ENCODE results near the gene BNIP5.

BNIP5 gene

DNA sequence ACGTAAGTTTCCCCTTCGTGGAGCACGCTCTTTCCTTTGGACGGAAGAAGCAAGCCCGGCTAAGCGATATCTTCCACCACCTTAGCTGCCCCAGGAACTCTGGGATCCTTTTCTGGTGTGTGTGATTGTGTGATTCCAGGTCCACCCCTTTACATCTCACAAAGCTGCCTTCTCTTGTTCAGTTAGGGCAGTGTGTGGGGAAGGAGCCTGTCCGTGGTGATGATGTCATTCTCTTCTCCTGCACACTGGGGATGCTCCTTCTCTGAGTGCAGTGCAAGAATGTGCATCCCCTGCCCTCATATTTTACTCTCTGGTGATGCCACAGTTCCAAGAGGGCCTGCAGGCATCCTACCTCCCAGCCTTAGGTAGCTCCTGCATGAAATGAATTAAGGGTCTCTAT lies 30.3 kb downstream of the BNIP5 start:
- no peak for ATAC-seq
- TF ChIP-seq GLIS3 (CRISPR knock-in tag; IDR thresholded peaks at IDR 0.05) (no peak), CSDC2 (CRISPR knock-in tag; IDR thresholded peaks at IDR 0.05) (no peak)
- TF ChIP-seq, protein P1, sequence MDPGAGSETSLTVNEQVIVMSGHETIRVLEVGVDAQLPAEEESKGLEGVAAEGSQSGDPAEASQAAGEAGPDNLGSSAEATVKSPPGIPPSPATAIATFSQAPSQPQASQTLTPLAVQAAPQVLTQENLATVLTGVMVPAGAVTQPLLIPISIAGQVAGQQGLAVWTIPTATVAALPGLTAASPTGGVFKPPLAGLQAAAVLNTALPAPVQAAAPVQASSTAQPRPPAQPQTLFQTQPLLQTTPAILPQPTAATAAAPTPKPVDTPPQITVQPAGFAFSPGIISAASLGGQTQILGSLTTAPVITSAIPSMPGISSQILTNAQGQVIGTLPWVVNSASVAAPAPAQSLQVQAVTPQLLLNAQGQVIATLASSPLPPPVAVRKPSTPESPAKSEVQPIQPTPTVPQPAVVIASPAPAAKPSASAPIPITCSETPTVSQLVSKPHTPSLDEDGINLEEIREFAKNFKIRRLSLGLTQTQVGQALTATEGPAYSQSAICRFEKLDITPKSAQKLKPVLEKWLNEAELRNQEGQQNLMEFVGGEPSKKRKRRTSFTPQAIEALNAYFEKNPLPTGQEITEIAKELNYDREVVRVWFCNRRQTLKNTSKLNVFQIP (CRISPR knock-in tag; IDR thresholded peaks at IDR 0.05; ENCODE audit: borderline replicate concordance, low read depth), result no peak
- TF ChIP-seq, protein P2, sequence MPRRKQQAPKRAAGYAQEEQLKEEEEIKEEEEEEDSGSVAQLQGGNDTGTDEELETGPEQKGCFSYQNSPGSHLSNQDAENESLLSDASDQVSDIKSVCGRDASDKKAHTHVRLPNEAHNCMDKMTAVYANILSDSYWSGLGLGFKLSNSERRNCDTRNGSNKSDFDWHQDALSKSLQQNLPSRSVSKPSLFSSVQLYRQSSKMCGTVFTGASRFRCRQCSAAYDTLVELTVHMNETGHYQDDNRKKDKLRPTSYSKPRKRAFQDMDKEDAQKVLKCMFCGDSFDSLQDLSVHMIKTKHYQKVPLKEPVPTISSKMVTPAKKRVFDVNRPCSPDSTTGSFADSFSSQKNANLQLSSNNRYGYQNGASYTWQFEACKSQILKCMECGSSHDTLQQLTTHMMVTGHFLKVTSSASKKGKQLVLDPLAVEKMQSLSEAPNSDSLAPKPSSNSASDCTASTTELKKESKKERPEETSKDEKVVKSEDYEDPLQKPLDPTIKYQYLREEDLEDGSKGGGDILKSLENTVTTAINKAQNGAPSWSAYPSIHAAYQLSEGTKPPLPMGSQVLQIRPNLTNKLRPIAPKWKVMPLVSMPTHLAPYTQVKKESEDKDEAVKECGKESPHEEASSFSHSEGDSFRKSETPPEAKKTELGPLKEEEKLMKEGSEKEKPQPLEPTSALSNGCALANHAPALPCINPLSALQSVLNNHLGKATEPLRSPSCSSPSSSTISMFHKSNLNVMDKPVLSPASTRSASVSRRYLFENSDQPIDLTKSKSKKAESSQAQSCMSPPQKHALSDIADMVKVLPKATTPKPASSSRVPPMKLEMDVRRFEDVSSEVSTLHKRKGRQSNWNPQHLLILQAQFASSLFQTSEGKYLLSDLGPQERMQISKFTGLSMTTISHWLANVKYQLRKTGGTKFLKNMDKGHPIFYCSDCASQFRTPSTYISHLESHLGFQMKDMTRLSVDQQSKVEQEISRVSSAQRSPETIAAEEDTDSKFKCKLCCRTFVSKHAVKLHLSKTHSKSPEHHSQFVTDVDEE (CRISPR knock-in tag; IDR thresholded peaks at IDR 0.05), result no peak
- TF ChIP-seq, protein P3, sequence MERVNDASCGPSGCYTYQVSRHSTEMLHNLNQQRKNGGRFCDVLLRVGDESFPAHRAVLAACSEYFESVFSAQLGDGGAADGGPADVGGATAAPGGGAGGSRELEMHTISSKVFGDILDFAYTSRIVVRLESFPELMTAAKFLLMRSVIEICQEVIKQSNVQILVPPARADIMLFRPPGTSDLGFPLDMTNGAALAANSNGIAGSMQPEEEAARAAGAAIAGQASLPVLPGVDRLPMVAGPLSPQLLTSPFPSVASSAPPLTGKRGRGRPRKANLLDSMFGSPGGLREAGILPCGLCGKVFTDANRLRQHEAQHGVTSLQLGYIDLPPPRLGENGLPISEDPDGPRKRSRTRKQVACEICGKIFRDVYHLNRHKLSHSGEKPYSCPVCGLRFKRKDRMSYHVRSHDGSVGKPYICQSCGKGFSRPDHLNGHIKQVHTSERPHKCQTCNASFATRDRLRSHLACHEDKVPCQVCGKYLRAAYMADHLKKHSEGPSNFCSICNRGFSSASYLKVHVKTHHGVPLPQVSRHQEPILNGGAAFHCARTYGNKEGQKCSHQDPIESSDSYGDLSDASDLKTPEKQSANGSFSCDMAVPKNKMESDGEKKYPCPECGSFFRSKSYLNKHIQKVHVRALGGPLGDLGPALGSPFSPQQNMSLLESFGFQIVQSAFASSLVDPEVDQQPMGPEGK (CRISPR knock-in tag; IDR thresholded peaks at IDR 0.05; ENCODE audit: borderline replicate concordance), result no peak

DNA sequence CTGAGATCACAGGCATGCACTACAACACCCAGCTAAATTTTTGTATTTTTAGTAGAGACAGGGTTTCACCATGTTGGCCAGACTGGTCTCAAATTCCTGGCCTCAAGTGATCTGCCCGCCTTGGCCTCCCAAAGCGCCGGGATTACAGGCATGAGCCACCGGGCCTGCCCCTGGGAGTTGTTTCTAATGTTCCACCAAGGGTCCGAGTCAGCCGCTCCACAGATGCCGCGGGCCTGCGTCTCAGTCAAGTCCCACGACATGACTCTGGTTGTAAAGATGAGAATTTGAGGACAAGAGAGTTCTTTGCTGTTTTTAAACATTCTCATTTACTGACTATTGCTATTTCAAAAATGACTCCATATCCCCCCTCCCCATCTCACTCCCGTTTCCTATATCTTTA lies 30.8 kb downstream of the BNIP5 start:
- no peak for ATAC-seq
- TF ChIP-seq ZNF565 (CRISPR knock-in tag; conservative IDR thresholded peaks at IDR 0.05; ENCODE audit: low read depth) (no peak), TOX (CRISPR knock-in tag; IDR thresholded peaks at IDR 0.05; ENCODE audit: borderline replicate concordance) (no peak), CSDC2 (CRISPR knock-in tag; IDR thresholded peaks at IDR 0.05) (no peak), RARB (CRISPR knock-in tag; IDR thresholded peaks at IDR 0.05) (no peak), SNAI2 (CRISPR knock-in tag; IDR thresholded peaks at IDR 0.05) (no peak), ISL1 (CRISPR knock-in tag; IDR thresholded peaks at IDR 0.05) (no peak), PPARA (CRISPR knock-in tag; IDR thresholded peaks at IDR 0.05; ENCODE audit: borderline replicate concordance) (no peak), ZNF8 (CRISPR knock-in tag; IDR thresholded peaks at IDR 0.05) (no peak), GLIS3 (CRISPR knock-in tag; IDR thresholded peaks at IDR 0.05) (no peak), ZFP30 (CRISPR knock-in tag; IDR thresholded peaks at IDR 0.05) (no peak), ZFP3 (CRISPR knock-in tag; IDR thresholded peaks at IDR 0.05) (no peak), ZC3H10 (CRISPR knock-in tag; IDR thresholded peaks at IDR 0.05) (no peak), OSR1 (CRISPR knock-in tag; IDR thresholded peaks at IDR 0.05) (no peak), TCF4 (CRISPR knock-in tag; IDR thresholded peaks at IDR 0.05; ENCODE audit: borderline replicate concordance) (no peak), ARNTL (CRISPR knock-in tag; IDR thresholded peaks at IDR 0.05; ENCODE audit: borderline replicate concordance, low read depth) (no peak)
- TF ChIP-seq, protein P4, sequence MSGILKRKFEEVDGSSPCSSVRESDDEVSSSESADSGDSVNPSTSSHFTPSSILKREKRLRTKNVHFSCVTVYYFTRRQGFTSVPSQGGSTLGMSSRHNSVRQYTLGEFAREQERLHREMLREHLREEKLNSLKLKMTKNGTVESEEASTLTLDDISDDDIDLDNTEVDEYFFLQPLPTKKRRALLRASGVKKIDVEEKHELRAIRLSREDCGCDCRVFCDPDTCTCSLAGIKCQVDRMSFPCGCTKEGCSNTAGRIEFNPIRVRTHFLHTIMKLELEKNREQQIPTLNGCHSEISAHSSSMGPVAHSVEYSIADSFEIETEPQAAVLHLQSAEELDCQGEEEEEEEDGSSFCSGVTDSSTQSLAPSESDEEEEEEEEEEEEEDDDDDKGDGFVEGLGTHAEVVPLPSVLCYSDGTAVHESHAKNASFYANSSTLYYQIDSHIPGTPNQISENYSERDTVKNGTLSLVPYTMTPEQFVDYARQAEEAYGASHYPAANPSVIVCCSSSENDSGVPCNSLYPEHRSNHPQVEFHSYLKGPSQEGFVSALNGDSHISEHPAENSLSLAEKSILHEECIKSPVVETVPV (CRISPR knock-in tag; IDR thresholded peaks at IDR 0.05), result no peak
- TF ChIP-seq, protein P5, sequence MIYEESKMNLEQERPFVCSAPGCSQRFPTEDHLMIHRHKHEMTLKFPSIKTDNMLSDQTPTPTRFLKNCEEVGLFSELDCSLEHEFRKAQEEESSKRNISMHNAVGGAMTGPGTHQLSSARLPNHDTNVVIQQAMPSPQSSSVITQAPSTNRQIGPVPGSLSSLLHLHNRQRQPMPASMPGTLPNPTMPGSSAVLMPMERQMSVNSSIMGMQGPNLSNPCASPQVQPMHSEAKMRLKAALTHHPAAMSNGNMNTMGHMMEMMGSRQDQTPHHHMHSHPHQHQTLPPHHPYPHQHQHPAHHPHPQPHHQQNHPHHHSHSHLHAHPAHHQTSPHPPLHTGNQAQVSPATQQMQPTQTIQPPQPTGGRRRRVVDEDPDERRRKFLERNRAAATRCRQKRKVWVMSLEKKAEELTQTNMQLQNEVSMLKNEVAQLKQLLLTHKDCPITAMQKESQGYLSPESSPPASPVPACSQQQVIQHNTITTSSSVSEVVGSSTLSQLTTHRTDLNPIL (CRISPR knock-in tag; IDR thresholded peaks at IDR 0.05; ENCODE audit: low read depth), result no peak

DNA sequence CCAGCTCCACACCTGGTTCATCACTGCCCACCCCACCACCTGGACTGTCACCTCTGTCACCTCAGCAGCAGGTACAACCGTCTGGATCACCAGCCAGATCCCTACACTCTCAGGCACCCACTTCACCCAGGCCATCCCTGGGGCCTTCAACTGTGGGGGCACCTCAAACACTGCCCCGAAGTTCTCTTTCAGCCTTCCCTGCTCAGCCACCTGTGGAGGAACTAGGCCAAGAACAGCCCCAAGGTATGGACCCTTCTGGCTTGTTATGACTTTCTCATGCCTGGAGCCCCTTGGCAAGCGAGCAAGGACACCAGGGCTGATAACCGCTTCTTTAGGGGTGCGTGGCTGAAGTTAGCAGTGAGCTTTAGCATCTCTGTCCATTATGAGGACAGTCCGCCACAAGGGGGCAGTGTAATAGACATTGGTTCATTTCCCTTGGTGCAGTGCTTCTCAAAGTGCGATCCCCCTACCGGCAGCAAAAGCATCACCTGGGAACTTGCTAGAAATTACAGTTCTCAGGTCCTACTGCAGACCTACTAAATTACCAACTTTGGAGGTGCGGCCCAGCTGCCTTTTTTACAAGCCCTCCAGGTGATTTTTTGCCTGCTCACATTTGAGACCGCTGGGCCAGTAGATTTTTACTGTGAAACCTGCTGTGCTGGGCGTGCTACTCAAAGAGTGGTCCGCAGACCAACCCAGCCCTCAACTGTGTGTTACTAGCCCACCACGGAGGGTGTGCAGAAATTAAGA lies 34.3 kb downstream of the BNIP5 start:
- TF ChIP-seq, protein P5 (CRISPR knock-in tag; IDR thresholded peaks at IDR 0.05; ENCODE audit: low read depth), result no peak
- TF ChIP-seq ZFP3 (CRISPR knock-in tag; IDR thresholded peaks at IDR 0.05) (no peak), RARB (CRISPR knock-in tag; IDR thresholded peaks at IDR 0.05) (no peak)
- ATAC-seq, result peak; percentile 99
